HG03520 (cell line): Measurements from ENCODE around the gene KRT71.
"Not testable (repeated sequence)": the region's sequence is repeated elsewhere in the genome, so short reads cannot be mapped to it uniquely, and the experiment has no call there.

Source experiments
- ATAC-seq: cut with Tn5 transposase; IDR thresholded peaks from one replicate; pipeline ENCODE4 v1.9.1; 2021; ENCODE audit warnings: mild to moderate bottlenecking, moderate library complexity; ENCODE audit not compliant: unreplicated experiment

Gene KRT71

DNA sequence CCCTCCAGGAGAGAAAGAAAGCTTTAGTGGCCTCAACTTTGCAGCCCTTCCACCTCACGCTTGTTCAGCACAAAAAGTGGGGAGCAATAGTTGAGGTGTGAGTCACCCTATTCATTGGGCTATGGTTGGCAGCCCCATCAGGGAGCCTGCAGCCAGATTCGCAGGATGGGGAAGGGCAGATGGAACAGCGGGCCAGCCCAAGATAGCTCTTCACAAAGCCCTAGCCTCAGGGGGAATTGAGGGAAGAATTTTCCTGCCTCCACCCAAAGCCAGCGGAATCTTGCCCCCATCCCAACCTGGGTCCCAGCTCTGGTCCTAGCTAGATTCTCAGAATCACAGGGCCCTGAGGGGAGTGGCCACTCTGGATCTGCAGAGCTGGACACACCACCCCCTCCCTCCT is 29.1 kb downstream of the KRT71 start:
- no peak for ATAC-seq

DNA sequence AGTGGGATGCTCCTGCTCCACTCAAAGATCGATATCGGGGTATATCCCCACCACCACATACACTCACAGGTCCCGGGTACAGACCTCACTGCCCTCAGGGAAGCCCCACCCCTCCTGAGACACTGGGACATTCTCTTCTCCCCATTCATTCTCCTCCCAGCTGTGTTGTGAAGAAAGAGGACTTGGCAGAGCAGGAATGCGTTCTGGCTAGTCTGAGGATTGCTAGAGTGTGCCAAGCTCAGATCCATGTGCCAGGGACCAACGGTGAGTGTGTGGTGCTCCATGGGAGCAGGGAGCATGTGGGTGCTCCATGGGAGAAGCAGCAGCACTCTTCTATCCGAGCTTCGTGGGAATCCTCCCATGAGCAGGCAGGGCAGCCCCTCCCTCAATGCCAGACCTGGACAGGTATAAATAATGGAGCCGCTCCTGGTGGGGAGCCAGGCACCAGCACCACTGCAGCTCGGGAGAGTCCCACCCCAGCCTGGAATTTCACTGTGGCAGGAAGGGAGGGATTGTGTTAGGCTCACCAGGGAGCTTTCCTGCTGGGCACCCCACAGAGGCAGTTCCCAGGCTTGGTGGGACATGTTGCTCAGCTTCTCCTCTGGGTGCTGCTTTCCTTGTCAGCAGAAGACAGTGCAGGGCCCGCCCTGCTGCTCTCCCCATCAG is 30.5 kb downstream of the KRT71 start:
- no peak for ATAC-seq

DNA sequence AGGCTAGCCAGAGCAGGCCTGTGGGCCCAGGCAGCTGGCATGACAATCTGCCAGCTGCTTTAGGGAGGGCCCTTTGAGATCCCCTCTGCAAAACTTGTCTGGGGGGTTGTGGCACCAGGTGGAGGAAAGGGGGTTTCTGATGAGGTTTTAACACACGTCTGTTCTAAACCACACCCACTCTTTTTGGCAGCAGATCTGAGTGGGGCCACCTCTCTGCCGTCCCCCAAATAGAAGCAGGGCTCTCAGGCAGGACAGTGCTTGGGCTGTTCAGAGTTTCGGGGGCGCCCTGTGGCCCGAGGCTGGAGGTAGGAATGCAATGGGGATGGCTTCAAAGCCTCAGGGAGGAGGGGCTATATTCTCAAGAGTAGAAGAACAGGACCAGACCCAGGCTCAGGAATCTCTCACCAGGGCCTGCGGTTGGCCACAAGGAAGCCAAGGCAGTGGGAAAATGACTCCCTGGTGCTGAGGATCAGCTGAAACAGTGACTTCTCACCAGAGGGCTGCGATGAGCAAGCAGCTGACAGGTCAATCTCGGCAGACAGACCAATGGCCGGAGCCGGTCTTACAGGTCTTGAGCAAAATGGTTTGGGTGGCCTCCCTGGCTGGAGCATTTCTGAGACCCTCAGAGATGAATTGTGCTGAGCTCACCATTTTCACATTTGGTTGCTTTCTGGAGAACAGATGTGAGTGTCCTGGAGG is 31.2 kb downstream of the KRT71 start:
- no peak for ATAC-seq

DNA sequence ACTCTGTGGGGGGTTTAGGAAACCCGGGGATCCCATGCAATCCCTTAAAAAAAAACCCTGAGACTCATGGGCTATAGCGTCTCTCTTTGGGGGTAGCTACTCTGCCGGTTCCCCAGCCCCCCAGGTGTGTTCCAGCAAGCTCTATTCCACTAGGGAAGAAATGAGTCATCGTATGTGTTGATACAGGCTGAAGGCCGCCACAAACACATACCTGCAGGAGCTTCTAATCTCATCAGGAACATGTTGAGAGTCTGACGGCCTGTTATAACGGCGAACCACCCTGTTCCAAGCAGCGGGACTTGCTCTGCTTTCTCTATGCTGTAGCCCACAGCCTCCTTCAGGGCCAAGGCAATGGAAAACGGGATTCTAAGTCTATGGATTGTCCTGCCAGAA is 31.8 kb downstream of the KRT71 start:
- no peak for ATAC-seq

DNA sequence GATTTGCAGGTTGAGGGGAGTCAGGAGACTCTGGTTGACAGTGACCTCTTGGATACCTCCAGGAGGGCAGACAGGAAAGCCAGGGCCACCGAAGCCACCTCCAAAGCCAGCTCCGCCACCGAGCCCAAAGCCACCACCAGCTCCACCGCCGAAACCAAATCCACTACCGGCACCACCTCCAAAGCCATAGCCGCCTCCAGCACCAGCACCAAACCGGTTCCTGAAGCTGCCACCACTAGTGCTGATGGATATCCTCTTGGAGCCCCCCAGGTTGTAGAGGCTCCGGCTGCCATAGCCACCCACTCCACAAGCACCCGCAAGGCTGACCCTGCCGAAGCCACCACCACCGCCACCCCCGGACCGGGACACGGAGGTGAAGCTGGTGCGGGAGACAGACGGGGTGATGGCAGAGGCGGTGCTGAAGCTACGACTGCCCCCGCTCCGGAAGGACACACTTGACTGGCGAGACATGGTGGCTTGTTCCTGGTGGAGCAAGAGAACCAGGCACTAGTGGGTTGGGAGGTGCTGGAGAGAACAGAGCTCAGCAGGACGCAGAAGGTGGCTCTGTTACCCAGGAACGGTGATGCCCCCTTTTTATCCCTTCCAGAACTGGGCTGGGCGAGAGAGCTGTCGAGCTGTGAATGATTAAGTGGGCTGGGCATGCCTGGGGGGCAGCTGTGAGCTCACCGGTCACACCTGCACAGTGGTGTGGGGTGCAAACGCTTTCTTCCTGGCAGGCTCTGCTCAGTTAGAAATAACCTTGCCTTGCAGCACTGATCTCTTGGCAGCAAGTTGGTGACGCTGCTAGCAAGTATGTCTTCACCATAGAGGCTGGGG is 32.9 kb downstream of the KRT71 start, which contains the start of gene KRT5:
KRT5 (minus strand) TSS at position 569 of the 837 bp plus-strand sequence; CDS start at position 471, 98 bp downstream.
- ATAC-seq, result no peak

DNA sequence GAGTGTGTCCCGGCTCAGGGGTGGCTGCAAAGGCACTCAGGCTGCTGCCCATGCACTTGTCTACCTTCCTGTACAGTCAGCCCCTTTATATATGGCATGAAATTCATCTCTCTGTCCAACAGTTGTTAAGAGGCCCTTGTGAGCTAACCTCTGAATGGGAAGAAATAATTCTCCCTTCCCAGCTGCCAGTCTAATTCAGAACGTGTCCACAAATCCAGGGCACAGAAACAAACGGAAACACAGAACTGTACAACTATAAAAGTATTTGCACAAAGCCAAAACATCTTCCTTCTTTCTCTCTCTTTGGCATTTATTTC is 33.6 kb downstream of the KRT71 start:
- ATAC-seq, result no peak

DNA sequence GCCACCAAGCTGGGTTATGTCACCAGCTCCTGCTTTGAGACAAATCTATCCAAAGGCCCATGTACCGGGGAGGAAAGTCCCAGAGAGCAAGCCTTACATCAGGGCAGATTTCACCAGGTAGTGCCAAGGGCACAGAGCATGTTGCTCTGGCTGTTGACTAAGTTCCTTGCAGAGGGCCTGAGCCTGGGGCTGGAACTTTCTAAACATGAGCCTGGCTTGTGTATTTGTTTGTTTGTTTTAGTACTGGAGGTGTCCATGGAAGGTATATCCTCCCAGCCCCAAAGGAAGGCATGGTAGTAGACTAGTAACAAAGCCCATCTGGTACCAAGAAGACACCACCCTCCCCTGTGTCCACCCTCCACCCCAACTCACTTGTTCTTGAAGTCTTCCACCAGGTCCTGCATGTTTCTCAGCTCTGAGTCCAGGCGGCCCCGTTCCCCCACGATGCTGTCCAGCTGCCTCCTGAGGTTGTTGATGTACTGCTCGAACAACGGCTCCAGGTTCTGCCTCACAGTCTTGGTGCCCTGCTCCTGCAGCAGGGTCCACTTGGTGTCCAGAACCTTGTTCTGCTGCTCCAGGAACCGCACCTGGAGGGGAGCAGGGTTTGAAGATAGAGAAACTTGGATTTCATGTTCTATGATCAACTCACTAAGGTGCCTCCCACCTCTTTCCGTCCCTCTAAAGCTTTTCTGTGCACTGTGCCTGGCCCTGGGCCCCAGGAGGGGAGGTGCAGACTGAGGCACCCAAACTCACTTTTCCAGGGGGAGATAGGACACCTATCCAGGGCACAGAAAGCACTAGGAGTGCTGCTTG is 34.2 kb downstream of the KRT71 start:
- no peak for ATAC-seq

DNA sequence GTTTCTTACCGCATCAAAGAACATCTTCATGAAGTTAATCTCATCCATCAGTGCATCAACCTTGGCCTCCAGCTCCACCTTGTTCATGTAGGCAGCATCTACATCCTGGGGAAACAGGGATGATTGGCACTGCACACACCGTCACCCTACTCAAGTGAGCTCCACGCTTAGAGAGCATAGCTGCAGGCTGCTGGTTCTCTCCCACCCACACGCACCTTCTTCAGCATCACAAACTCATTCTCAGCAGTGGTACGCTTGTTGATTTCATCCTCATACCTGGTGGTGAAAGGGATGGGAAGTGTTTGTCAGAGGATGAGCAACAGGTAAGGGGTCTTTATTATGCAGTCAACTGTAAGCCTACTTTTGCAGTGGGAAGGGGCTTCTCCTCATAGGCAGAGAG is 35.1 kb downstream of the KRT71 start:
- ATAC-seq, result no peak

DNA sequence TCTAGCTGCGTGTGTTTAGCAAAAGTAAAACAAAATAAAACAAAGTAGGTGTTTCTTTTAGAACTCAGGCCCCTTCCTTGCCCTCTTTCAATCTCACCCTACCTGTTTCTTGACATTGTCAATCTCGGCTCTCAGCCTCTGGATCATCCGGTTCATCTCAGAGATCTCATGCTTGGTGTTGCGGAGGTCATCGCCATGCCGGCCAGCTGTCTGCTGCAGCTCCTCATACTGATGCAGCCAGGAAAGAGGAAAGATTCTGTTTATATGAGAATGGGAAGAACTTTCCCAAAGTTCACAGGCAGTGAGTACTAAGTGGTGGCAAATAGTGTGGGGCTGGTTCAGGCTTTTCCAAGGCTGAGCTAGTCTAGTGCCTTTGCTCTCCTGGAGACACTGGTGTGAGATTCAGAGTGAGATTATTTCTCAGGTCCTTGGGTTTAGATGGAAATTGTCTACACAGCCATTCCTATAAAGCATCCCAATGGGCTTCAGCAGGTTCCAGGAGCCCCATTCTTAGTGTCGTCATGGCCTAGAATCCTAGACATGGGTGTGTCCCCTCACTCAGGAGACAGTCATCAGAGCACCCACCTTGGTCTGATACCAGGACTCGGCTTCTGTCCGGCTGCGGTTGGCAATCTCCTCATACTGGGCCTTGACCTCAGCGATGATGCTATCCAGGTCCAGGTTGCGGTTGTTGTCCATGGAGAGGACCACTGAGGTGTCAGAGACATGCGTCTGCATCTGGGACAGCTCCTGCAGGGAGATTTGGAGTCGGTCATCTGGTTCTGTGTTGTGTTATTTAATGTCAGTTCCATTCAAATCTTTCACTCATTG is 35.7 kb downstream of the KRT71 start:
- ATAC-seq, result no peak

DNA sequence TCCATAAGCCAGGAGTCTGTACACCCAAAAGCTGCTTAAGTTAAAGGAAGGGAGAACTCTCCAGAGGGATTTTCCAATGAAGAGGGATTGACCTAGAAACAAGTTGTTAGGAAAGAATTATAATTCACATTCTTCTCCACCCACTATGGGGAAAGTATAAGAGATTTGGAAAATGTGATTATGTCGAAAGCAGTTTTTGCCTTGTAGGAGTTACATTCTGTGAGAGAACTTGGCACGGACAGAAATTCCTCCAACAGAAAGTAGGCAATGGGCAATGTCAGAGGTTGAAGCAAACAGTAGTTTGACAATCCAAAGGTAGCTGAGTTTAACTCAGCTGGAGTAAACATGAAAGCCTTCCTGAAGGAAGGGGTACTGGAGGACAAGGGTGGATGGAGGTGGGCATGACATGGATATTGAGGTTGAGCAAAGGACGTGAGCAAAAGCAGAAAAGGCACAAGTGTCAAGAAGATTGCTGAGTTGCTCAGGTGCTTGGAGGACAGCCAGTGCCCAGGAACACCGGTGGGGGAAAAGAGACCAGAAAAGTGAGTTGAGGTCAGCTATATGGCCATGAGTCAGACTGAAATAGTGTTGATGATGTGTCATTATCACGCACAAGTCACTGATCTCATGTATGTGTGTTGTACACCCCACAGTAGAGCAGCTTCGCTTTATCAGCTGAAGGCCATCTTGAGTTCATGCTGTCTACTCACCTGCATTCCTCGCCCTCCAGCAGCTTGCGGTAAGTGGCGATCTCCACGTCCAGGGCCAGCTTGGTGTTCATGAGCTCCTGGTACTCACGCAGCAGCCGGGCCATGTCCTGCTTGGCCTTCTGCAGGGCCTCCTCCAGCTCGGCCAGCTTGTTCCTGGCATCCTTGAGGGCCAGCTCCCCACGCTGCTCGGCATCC is 36.8 kb downstream of the KRT71 start:
- no peak for ATAC-seq

DNA sequence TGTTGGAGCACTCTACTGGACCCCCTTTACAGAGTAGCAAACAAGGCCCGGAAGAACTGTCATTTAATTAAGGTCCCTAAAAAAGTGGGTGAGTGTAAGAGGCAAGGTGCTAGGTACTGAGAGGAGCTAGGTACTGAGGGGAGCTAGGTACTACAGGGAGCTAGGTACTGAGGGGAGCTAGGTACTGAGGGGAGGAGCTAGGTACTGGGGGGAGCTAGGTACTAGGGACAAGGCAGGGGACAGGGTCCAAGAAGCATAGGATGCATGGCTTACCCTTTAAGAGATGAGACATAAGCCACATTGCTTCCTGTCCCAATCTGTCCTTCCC is 37.7 kb downstream of the KRT71 start:
- no peak for ATAC-seq

DNA sequence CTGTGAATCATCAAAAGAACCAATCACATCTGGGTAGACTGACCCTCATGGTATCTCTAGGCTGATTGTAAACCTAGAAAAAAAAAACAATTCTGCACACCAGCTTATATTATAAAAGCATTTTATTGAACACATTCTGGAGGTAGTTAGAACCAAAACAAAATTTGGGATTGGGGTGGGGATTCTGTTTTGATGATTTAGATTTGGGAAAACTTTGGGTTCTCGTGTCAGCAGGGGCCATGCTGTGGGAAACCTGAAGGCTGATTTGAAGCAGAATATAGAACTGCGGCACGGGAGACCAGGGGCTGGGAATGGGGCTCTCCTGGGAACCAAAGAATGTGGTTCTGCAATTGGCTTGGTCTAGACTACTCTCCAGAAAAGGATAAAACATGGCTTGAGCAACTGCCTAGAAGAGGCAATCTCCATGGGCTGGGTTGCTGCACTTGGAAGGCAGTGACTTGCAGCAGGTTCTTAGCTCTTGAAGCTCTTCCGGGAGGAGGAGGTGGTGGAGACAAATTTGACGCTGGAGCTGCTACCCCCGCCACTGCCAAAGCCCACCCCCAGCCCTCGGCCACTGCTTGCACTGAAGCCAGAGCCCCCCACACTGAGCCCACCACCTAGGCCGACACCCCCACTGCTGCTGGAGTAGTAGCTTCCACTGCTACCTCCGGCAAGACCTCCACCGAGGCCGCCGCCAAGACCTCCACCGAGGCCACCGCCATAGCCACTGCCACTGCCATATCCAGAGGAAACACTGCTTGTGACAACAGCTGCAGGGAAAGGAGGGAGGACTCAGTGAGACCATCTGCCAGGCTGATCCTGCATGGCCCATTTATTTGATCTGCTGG is 38.2 kb downstream of the KRT71 start:
- ATAC-seq, result no peak

DNA sequence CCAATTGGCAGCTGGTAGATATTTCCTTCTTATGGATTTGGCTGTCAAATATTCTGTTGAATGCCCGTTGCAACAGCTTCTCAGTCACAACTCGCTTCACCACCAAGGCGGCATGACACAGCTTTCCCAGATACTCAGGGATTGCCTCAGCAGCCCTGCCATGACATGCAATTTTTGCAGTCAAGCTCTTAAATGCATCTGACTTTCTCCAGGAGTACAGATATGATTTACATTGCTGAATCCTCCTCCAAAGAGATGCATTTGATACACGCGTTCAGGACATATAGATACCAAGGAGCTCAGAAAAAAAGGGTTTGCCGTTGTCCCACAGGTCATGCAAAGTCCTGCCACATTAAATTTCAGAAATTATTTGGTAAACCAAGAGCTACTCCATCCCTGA is 39.2 kb downstream of the KRT71 start:
- ATAC-seq, result no peak

DNA sequence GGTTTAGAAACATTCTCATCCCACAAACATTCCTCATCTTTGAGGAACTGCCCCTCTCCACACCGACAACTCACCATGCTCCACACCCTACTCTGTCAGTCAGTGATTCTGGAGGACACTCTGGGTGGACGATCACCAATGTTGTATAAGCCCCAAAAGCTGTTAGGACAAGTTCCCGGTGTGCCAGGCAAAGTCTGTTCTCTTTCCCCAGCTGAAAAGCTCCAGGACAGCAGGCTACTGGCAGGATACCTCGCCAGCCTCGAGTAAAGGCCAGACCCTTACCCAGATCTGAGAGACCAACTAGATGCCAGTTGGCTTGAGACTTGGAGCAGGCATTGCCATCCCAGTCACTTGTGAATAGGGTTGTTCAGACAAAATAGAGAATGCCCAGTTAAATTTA is 44.7 kb downstream of the KRT71 start:
- ATAC-seq, result no peak

DNA sequence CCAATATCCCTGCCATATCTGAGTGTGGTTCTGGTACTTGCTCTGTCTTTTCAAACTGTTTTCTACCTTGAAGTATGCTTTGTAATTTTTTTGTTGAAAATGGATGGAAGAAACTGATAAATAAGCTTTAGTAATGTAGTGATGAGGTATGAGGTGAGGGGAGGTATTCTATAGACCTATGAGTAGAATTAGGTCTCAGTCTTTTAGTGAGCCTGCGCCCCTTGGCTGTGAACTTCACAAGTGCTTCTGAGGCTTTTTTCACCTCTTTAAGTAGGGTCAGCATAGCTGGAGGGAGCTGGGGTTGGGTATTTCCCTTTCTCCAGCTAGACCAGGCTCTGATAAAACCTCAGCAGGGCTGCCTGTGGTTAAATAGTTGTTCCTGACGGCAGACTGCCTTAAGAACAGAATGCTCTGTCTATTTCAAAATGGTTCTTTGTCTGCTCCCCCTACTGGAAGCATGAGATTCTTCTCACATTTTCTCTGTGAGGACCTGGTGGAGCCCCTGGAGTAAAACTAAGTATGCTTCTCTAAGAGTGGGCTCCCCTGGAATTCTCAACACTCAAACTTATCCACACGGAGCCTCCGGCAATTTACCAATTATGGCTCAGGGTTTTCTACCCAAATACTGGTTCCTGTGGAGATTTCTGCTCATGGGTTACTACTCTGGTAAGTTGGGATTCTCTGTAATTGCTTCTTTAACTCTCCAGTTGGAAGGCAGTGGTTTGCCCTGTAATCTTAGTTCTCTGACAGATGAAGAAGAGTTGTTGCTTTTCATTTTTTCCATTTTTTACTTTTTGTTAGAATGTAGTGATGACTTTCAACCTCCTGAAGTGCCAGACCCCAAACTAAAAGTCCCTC is 45.9 kb downstream of the KRT71 start:
- no peak for ATAC-seq

DNA sequence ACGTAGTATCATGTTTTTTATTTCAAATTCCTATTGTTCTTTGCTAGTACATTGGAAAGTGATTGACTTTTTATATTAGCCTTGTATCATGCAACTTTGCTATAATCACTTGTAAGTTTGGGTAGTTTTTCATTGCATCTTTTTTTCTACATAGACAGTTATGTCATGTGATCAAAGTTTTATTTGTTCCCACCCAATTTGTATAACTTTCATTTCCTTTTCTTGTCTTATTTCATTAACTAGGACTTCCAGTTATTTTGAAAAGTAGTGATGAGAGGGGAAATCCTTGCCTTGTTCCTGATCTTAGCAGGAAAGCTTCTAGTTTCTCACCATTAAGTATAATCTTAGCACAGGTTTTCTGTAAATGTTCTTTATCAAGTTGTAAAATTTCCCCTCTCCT is 50.1 kb downstream of the KRT71 start:
- no peak for ATAC-seq

DNA sequence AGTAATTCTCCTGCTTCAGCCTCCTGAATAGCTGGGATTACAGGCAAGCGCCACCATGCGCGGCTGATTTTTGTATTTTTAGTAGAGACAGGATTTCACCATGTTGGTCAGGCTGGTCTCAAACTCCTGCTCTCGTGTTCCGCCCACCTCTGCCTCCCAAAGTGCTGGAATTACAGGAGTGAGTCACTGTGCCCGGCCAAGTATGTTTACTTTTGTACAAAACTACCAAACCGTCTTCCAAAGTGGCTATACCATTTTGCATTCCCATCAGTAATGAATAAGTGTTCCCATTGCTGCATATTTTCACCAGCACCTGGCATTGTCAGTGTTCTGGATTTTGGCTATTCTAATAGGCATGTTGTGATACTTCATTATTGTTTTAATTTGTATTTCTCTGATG is 51.5 kb downstream of the KRT71 start:
- no peak for ATAC-seq

DNA sequence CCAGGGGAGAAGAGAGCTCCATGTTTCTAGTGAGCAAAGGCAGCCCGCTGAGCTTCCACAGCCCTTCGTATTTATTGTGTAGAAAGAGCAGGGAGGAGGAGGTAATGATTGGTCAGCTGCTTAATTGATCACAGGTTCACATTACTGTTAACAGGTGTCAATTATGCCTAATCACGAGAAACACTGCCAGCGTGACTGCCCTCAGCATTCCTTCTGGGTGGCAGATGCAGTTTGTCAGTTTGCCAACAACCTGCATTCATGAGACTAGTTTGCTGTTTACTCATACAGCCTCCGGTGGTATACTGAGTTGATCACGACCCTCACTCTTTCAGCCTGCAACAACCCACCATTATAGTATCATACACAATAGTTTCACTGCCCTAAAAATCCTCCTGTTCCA is 52.4 kb downstream of the KRT71 start:
- ATAC-seq, result not testable (repeated sequence)
